ENCODE data around the gene GPR176.

GPR176 gene

GRCh38 chr15:39880718-39881387 lies 39.2 kb downstream of the GPR176 start:
- no peak overlapping the region for H3K4me3 ChIP-seq (ENCODE audit: low read depth, low read length)
- DNase-seq (ENCODE audit: low read depth): no peak
- no peak for TF ChIP-seq CTCF (IDR thresholded peaks at IDR 0.05; ENCODE audit: control insufficient read depth, extremely low read depth, insufficient read depth)

GRCh38 chr15:39878406-39878785 lies 41.7 kb downstream of the GPR176 start:
- H3K4me3 ChIP-seq (ENCODE audit: low read depth, low read length): no peak overlapping the region
- DNase-seq (ENCODE audit: low read depth): no peak
- TF ChIP-seq CTCF (IDR thresholded peaks at IDR 0.05; ENCODE audit: control insufficient read depth, extremely low read depth, insufficient read depth): no peak

GRCh38 chr15:39874890-39875549 lies 45.0 kb downstream of the GPR176 start:
- TF ChIP-seq CTCF (IDR thresholded peaks at IDR 0.05; ENCODE audit: control insufficient read depth, extremely low read depth, insufficient read depth): peak; percentile 84
- DNase-seq (ENCODE audit: low read depth): peak; percentile 32
- no peak overlapping the region for H3K4me3 ChIP-seq (ENCODE audit: low read depth, low read length)

GRCh38 chr15:39873978-39874377 lies 46.1 kb downstream of the GPR176 start:
- no peak overlapping the region for H3K4me3 ChIP-seq (ENCODE audit: low read depth, low read length)
- no peak for DNase-seq (ENCODE audit: low read depth)
- no peak for TF ChIP-seq CTCF (IDR thresholded peaks at IDR 0.05; ENCODE audit: control insufficient read depth, extremely low read depth, insufficient read depth)

- DNase-seq (ENCODE audit: low read depth): no peak
- H3K4me3 ChIP-seq (ENCODE audit: low read depth, low read length): no peak overlapping the region
- no peak for TF ChIP-seq CTCF (IDR thresholded peaks at IDR 0.05; ENCODE audit: control insufficient read depth, extremely low read depth, insufficient read depth)
Observed at GRCh38 chr15:39870537-39870936, 49.5 kb downstream of the GPR176 start.

- TF ChIP-seq CTCF (IDR thresholded peaks at IDR 0.05; ENCODE audit: control insufficient read depth, extremely low read depth, insufficient read depth): no peak
- DNase-seq (ENCODE audit: low read depth): no peak
- H3K4me3 ChIP-seq (ENCODE audit: low read depth, low read length): no peak overlapping the region
Observed at GRCh38 chr15:39869858-39870515, 50.1 kb downstream of the GPR176 start.
